HUDEP-2 (cell line): ENCODE measurements around the gene LNX2.

Source experiments
- DNase-seq, 76 experiments: peaks; one replicate each; lab custom pipeline; 2025; ENCODE audit not compliant: unreplicated experiment in 76 of 76; lab: John Stamatoyannopoulos, UW

LNX2 gene

DNA sequence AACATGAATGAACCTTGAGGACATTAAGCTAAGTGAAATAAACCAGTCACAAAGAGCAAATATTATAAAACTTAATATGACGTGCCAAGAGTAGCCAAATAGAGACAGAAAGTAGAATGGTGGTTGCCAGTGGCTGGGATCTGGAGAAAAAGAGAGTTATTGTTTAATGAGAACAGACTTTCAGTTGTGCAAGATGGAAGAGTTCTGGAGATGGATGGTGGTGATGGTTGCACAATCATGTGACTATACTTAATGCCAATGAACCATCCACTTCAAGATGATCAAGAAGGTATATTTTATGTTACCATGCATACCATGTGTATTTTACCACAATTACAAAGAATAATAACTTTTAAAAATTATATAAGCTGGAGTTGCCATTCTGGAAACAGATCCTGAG lies 104.2 kb downstream of the LNX2 start:
- no peak for DNase-seq

DNA sequence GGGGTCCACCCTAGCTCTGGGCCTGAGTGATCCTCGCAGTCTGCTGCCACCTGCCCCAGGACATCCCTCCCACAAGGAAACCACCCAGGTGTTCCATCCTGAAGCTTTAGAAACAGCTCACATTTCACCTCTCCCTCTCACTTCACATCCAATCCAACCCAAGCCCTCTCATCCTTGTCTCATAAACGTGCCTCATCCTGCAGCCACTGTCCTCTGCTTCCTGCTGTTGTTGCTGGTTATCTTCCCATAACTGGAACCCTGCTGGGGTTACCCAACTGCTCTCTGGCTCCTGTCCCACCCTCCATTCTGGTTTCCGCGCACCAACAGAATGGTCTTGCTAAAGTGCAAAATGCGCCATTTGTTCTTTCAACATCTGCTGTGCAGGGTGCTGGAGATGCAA lies 110.2 kb downstream of the LNX2 start:
- no peak for DNase-seq

GRCh38 chr13:27508802-27509201 lies 111.5 kb downstream of the LNX2 start:
- no peak for DNase-seq

DNA sequence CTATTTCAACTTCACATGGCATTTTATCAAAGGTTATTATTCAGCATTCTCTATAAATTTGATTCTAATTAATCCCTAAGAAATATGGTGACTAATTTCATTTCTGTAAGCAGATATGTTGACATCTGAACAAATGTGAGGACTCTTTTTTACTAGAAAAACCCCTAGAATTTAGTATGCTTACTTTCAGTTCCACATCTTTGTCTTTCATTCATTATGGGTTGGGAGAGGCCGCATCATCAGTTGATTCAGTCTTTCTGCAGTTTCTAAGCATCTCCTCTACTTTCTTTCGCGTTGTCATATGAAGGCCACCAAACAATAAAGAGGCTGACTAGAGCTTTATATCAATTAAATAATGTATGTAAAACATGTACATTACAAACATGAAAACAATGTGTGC lies 114.5 kb downstream of the LNX2 start:
- no peak for DNase-seq

GRCh38 chr13:27504868-27505194 lies 115.5 kb downstream of the LNX2 start:
- no peak for DNase-seq

DNA sequence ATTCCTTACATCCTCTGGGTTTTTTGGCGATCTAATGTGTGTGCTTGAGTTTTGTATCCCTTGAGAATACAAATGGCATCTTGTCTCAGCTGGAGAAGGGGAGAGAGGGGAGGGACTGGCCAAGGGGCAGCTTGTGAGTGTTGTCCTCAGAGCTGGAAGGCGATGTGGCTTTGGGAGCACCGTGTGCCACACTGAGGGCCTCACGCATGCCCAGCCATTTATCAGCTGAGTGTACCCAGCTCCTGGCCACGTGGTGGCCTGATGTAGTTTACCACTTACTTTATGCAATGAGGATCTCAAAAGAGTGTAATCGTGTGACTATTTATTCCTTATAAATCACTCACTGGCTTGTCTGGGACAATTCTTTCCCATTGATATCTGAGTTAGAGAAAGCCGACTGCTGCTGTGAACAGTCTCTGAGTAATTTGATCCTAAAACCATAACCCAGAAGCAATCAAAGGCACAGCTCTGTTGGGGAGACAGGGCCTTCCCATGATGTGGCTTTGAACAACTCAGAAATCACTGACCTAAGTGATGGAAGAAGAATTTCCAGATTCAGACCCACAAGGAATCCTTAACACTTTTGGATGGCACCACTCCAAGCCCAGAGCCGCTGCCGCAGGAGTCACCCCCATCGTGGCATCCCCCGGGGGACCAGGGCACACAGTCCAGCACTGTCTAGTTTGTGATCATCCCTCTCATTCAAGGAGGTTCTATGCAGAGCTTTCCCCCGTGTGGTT lies 116.0 kb downstream of the LNX2 start:
- DNase-seq, result no peak

DNA sequence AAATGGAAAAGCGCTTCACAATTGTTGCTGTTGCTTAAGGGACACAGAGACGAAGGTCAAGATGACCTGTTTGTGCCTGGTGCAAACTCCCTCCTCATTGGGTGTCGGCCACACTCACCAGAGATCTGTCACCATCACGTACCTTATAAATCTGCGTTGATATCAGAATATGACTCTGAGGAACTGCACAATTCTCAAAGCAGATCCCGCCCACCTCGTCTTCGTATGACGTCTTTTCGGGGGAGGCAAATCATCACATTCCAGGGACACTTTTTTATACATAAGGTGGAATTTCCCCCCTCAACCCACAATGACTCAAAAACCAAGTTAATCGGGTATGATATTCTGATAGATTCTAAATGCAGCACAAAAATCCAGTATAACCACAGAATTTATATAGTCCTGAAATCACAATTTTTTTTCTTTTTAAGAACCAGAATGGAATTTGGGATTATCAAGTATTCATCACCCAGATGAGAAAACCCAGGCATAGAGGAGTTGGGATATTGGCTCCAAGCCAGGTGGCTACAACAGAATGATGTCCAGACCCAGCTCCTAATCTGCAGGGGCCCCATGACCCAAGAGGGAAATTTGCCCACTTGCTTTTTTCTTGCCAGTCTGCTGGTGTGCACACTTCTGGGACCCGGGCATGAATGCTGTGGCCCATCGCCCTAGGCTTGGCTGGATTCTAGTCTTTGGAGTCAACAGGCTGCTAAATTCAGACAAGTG lies 119.4 kb downstream of the LNX2 start:
- no peak for DNase-seq

GRCh38 chr13:27497563-27498230 lies 122.6 kb downstream of the LNX2 start:
- no peak for DNase-seq

DNA sequence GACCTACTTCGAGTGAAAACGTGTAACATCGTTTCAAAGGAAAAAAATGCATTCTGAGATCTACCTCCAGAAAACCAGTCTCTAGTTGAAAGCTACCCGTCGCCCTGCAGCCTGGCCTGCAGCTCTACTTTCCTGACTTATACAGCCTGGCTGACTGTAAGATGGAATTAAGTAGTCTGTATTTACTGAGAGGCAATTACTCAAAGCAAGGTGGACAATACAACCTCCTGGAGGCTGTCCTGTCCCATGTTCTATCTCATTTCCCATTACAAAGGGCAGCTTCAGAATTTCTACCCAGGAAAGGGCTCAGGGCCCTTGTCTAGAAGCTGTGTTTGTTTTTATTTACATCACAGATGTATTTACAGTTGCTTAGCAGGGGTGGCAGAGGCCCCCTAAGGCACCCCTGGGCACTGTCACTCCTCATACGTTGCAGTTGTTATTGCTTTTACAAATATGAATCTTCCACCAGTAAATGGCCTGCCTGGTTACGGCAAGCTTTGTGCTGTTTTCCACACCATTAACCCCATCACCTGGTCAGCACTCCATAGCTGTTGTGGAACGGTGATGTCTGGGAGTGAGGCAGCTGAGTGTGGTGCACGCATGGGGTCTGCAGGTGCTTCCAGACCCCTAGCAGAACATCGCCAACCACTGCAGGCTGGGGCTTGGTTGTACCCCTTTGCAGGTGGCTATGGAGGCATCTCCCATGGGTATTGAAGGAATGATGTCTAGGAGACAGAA lies 123.6 kb downstream of the LNX2 start:
- no peak for DNase-seq

GRCh38 chr13:27496006-27496405 lies 124.3 kb downstream of the LNX2 start:
- no peak for DNase-seq
